Effector CD8-positive, alpha-beta T cell (primary cell): ENCODE results near the gene CMTR2.
"Not testable (repeated sequence)": the region's sequence is repeated elsewhere in the genome, so short reads cannot be mapped to it uniquely, and the experiment has no call there.

Experiments used
- DNase-seq: peaks from one replicate; lab custom pipeline; 2025; lab: John Stamatoyannopoulos, UW
- total RNA-seq, 4 experiments: gene quantifications; one replicate each; lab custom pipeline; 2026; lab: John Stamatoyannopoulos, UW

CMTR2 gene, protein sequence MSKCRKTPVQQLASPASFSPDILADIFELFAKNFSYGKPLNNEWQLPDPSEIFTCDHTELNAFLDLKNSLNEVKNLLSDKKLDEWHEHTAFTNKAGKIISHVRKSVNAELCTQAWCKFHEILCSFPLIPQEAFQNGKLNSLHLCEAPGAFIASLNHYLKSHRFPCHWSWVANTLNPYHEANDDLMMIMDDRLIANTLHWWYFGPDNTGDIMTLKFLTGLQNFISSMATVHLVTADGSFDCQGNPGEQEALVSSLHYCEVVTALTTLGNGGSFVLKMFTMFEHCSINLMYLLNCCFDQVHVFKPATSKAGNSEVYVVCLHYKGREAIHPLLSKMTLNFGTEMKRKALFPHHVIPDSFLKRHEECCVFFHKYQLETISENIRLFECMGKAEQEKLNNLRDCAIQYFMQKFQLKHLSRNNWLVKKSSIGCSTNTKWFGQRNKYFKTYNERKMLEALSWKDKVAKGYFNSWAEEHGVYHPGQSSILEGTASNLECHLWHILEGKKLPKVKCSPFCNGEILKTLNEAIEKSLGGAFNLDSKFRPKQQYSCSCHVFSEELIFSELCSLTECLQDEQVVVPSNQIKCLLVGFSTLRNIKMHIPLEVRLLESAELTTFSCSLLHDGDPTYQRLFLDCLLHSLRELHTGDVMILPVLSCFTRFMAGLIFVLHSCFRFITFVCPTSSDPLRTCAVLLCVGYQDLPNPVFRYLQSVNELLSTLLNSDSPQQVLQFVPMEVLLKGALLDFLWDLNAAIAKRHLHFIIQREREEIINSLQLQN
- 51.6 to 71.0 (median 61.5) reads per million in 4 experiments for total RNA-seq

DNA sequence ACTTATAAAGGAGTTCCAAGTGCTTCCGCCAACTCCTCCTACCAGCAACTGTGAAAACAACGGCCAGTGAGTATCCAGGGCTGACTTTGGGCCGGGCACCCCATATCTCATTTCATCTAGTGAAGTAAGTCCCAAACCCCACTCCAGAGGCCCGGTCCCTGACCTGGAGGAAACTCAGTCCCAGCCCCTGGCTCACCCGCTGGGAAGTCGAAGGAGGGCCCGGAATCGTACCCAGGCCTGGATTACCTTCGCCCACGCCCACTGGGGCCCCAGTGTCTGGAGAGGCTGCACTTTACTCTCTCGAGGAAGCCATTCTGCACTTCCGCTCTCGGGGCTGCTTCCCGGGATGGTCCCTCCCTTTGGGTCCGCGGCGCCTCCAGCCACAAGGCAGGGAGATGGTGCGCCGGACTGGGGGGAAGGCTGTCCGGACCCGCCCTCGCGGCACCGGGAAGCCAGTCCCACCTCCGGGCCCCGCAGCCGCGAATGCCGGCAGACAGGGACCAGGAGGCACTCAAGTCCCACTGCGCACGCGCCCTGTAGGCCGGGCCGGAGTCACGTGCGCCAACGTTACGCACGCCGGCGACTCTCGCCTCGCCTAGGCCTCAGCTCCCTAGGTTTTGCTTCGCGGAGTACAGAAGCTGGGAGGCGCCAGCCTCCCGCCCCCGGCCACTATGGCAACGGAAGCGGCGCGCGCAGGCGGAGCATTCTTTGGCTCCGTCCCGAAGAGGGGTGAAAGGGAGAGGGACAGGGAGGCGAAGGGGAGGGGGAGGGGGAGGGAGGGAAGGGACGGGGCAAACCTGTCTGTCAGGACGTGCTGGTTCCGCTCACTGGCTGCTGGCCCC is at the start of gene CMTR2:
CMTR2 (minus strand) TSS at position 513 of the 842 bp plus-strand sequence. CDS start 3,482 bp downstream, outside the sequence.
- peak; percentile 69 for DNase-seq

DNA sequence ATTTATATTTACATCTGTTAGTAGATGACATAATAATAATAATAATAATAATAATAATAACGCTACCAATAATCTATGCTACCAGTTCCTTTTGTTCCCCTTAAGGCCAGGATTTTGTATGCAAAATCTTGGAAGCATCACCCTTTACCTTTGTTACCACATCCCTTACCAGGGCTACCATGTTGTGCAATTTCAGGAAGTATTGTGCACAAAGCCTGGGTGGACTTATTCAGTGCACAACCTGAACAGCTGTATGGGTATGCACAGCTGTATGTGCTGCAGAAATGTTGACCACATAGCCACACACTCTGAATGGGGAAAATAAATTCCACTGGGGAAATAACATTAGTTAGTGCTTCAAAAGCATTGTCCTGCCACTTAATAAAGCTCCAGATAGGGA is 49.4 kb upstream of the CMTR2 start:
- no peak for DNase-seq

DNA sequence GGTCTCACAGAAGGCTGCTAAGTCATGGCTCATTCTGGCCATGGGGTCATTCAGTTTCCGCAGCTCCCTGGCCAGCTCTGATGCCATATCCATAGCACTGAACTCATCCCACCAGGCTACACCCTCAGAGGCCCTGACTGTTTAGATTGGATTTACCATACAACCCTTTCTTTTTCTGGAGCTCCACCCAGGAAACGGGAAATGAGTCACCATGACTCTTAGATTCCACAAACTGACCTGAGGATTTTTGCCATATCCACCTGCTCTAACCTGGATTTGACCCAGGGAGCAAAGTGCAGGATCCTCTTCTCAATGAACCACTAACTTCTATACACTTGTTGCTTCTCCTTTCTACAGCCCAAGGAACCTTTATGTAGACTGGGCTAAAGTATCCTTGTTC is 49.0 kb upstream of the CMTR2 start:
- no peak for DNase-seq

DNA sequence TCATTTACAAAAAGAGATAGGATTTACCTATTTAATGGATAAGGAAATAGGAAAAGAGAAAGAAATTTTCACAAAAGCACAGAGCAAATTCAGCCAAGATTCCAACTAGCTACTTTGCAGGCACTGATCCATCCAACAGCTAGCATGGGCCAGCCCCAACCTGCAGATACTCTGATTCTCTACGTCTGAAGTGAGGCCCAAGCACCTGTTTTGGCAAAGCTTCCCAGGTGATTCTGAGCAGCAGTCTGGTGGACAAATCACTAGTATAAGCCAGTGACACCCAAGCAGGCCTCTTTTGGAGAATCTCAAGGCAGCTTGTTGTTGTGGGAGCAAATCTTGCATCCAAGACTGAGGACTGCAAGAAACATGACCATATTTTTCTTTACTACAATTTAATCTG is 48.4 kb upstream of the CMTR2 start:
- DNase-seq = no peak

DNA sequence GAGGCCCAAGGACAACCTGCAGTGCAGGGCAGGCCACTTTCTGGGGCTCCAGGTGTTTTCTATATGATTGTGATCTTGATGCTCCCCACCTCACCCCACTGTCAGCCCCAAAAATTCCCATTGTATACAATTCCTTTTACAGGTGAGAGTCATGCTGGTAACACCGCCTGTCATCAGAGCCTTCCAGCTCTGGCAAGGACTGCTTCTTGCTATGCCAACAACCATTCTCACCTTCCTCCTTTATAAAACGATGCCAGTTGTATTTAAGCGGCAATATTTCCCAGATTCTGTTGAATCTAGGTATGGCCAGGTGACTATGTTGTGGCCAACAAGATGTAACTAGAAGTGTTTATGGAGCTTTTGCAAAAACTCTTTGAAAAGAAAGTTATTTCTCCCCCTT is 38.9 kb upstream of the CMTR2 start:
- DNase-seq = no peak

DNA sequence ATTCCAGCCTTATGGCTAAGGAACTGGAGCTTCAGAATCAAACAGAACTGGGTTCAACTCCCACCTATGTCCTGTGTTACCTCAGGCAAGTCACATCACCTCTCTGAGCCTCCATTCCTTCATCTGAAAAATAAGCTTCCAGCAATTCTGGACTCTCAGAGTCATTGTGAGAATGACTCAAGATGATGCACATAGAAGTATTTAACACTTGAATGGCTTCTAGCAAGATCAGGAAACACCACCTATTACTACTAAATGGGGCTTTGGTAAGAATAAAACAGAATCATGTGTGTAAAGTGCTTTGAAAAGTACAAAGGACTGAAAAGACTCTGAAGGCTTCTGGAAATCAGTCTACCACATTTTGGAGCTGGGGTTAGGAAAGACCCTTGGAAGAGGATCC is 38.5 kb upstream of the CMTR2 start:
- no peak for DNase-seq

DNA sequence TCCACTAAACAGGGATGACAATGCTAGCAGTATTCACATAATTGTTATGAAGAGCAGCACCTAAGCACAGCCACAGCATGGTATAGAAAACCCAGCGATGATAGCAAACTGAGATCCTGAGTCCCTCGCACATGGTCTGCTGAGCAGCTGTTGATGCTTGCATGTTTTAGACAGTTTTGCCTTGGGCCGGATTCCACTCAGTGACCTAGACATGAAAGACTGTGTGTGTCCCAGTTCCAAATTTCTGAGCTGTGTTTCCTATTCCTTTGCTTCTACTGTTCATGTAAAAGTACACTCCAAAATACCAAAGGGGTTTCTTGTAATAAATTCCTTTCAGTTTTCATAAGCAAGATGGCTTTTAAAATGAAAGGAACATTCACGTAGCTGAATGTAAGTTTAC is 30.8 kb upstream of the CMTR2 start:
- DNase-seq = no peak

DNA sequence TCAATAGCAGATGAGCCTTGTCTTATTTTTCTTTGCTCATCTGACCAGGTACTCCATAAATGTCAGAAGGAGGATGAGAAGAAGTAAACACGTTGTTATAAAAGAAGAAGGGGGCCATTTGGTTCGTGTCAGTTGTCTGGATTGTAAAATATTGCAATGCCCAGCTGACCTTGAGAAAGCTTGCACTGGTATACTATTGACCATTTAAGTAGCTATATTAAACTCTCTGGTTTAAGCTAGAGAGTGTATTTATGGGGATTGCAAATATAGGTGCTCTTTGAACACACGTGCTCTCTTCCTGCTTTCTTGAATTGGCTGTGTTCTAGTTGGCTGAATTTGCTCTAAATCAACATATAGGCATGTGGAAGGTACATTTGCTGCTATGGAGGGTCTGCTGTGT is 26.1 kb upstream of the CMTR2 start:
- DNase-seq = no peak

DNA sequence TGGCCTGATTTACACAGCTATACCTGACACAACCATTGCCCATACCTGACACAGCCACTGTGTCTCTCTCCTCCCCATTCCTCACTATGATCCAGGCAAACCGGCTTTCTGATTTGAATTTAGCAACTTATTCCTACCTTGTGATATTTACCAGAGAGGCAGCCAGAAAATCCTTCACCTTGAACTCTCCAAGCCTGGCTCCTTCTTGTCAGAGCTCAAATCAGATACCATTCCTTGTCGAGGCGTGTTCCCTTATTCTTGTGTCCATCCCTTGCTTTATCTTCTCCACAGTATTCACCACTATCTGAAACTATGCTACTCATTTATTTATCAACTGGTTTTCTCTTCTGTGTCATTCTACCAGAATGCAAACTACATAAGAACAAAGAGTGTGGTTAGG is 24.4 kb upstream of the CMTR2 start:
- DNase-seq = not testable (repeated sequence)

DNA sequence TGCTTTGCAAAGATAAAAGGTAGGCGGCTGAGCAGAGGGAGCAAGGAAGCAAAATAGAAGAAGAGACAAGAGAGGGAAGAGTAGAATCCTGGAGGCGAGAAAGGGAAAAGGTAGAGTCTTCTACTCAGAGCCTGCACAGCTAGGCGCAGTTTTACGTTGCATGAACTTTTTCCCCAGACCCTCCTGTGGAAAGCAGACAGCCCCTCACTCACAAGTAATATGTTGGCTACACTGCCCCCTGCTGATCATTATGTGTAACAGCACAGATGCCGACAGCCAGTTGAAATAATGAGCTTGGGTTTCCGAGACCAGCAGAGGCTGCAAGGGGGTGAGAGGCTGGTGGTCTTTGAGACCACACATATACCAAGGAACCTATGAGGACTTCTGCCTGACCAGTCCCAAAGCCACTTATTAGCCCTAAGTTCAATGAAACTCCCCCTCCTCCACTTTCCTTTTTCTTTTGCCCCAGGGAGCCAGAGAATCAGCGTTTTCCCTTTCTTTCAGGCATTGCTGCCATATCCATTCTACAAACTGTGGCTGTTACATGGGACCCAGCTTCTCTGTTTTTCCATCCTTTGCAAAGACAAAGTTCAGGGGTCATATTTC is 22.5 kb upstream of the CMTR2 start:
- DNase-seq = no peak

DNA sequence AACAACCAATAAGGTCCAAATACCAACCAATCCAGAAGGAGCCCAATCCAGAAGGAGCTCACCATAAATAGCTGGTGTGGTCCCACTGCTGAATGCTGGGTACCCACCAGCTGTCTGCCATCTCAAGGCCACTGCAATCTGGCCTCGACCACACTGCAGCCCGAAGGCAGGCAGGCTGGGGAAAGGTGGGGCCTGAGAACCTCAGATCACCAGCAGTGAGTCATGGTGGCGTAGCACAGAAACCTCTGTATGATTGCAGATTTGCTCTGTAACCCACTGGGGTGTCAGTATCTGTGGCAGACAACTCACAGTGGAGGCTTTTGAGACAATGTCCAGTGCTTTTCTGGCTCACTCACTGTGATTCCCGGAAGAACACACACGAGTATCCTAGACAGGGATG is 14.7 kb upstream of the CMTR2 start:
- no peak for DNase-seq

DNA sequence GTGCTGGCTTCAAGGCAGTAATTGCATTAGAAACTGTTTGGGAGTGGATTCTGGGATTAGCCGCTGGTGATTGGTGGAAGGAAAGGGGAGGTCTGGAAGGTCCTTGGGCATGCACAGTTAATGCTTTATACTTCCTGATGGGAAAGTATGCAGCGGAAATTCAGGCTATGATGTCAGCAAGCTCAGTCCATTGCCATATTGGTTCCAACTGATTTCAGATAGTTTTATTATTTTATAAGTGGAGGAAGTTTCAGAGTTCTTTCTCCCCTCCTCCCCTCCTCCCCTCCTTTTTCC is 8.1 kb upstream of the CMTR2 start:
- DNase-seq = no peak

DNA sequence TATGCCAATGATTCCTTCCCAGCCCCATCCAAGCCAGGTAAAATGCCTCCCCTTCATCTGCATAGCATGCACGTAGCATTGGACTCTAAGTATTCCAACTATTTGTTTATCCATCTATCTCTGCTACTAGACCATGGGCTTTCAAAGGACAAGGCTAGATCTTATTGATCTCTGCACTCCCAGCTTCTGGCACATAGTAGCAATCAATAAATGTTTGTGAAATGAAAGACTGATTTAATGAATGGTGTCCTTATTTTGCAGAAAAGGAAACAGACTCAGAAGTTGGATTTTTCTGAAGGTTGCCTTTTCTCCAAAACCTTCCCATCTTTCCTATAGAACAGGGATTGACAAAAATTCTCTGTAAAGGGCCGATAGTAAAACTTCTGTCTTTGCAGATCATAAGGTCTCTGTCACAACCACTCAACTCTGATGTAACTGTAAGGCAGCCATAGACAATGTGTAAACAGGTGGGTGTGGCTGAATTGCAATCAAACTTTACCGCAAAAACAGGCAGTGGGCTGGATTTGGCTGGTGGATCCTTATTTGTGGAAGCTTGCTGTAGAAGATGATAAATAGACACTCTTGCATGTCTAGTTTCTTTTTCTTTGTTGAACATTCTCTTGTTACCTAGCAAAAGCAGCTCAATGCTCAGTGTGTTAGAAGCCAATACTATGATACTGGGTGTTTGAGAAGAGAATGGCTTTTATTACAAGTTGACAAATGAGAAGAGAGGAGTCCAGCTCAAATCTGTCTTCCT is 7.6 kb upstream of the CMTR2 start:
- DNase-seq = no peak

DNA sequence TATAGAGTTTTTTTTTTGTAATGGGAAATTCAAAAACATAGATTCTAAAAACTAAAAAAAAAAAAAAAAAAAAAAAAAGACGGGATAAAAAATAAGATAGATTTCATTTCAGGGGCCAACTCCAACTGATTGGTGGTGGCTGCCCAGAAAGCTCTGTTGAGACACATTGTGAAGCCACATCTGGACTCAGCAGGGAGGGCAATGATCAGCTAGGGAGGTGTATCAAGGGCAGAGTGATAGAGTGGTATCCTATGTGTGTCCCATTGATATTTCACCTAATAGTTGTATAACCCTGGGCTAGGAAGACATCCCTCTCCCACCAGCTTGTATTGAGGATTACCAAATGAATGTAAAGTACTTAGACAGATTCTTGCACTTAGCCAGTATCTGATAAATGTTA is 6.7 kb upstream of the CMTR2 start:
- DNase-seq = no peak

DNA sequence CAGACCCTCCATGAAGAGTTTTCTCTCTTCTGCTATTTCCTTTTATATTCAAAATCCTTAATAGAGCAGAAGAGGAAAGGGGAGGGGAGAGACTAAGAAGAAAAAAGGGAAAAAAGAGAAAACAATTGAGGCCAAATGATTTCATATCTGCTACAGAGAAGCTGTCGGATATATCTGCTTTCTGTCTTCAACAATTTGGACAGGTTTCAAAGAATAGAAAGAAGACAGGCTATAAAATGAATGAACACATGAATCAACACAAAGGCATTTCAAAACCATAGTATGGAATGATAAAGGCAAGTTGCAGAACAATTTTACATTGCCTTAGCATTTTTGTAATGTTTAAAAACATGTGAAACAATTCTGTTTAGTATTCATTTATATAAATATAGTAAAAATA is 4.7 kb upstream of the CMTR2 start:
- DNase-seq = no peak

DNA sequence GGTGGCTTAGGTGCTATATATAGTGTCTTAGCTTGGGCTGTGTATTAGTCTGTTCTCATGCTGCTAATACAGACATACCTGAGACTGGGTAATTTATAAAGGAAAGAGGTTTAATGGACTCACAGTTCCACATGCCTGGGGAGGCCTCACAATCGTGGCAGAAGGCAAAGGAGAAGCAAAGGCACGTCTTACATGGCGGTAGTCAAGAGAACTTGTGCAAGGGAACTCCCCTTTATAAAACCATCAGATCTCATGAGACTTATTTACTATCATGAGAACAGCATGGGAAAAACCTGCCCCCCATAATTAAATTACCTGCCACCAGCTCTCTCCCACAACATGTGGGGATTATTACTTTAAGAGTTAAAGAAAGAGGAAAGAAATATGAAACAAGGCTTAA is 2.9 kb upstream of the CMTR2 start:
- not testable (repeated sequence) for DNase-seq

DNA sequence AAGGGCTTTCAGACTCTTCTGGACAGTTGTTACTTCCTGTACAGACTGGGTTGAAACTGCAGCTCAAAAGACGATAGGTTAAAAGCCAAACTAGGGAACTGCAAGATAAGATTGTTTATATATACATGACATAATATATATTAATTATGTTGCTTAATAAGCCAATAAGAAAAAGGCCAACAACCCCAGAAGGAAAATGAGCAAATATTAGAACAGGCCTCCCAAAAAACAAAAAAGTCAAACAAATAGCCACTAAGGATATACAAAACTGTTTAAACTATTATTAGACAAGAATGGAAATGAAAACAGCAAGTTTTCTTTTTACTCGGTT is 495 bp upstream of the CMTR2 start:
- no peak for DNase-seq

DNA sequence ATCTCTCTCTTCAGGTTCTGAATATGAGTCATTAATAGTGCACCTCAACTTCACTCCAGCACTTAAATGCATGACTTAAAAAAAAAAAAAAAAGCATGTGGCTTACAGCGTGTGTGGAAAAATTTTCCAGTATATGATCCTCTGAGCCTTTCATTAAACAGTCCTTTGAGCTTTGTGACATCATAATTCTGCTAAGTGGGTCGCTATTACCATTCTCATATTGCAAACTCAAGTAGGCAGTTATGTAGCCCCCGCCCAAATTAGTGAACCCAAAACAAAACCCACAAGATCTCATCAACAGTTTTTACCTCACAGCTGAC is 672 bp downstream of the CMTR2 start:
- no peak for DNase-seq

DNA sequence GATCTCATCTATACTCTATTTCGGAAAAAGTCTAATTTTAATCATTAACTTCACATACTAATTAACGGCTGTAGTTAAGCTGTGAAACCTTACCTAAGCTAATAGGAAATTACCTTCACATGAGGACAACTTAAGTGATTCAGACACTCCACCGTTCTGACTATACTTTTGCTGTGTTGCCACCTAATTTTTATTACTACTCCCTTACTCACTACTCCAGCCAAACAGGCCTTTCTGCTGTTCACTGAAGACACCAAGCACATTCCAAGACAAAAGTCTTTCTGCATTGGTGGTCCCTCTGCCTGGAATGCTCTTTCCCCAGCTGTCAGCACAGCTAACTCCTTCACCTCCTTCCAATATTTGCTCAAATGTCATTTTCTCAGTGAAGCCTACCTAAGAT is 1.3 kb downstream of the CMTR2 start:
- no peak for DNase-seq

DNA sequence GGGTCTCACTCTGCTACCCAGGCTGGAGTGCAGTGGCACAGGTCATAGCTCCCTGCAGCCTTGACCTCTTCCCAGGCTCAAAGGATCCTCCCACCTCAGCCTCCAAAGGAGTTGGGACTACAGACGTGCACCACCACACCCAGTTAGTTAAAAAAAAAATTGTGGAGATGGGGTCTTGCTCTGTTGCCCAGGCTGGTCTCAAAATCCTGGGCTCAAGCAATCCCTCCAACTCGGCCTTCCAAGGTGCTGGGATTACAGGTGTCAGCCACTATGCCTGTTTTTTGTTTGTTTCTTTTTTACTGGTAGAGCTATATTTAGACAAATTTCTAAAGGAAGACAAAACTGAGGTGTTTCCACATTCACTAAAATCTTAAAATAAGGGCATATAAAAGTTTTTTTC is 1.7 kb downstream of the CMTR2 start:
- DNase-seq = no peak

DNA sequence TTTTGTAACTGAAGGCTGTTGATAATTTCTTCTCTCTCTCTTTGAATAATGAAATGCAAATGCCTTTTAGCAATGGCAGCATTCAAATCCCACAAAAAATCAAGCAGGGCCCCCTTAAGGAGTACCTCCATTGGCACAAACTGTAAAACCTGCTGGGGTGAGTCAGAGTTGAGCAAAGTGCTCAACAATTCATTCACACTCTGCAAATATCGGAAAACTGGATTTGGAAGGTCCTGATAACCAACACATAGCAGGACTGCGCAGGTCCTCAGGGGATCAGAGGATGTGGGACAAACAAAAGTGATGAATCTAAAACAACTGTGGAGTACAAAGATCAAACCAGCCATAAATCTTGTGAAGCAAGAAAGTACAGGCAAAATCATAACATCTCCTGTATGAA is 5.6 kb downstream of the CMTR2 start:
- DNase-seq = no peak

DNA sequence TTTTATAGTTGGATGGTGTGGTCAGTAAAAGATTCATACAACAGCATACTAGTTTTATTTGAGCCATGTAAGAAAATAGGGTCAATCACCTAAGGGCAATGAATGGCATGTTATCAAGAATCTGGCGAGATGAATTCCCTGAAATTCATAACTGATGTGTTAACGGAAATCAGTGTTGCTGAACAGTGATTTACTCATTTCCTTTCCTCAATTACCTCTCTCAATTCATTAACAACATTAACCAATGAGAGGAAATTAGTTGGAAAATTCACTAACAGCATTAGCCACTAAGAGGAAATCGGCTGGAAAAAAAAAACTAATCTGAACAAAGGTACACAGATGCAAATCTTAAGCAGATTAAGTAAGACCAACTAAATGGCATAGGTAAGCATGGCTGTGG is 6.3 kb downstream of the CMTR2 start:
- no peak for DNase-seq
